Renal pelvis (tissue), 4 donors: ENCODE results near the gene ZNF664. TPM values are rescaled to one million over a fixed set of nuclear protein-coding genes. Genes with fewer than 3 reads are reported as not detected.

Experiments
- DNase-seq: peaks from one replicate; pipeline ENCODE4 v3.0.0-alpha.2; 2013
- polyA plus RNA-seq, 3 donors: library from polyadenylated mRNA; unstranded; fragments of 120-200 nt; gene quantifications; one replicate each; pipeline ENCODE4 v1.2.1, GENCODE V29; 2013; ENCODE audit not compliant: insufficient read length in 3 of 3

ZNF664 gene
- polyA plus RNA-seq, 3 donors, result 160 to 176 (median 165) TPM

GRCh38 chr12:124053851-124054250, 80.8 kb downstream of the ZNF664 start:
- peak; percentile 78 for DNase-seq

- no peak for DNase-seq
Measured at GRCh38 chr12:124055066-124055465, 82.1 kb downstream of the ZNF664 start.

- no peak for DNase-seq
Measured at GRCh38 chr12:124057691-124058090, 84.7 kb downstream of the ZNF664 start.

GRCh38 chr12:124059752-124060151, 86.7 kb downstream of the ZNF664 start:
- no peak for DNase-seq

Other genes with a start within 250 kb of the ZNF664 start
- 1 to 10 TPM; 6.1 to 7.6 (median 7.5) TPM for gene DNAH10, start 210.9 kb upstream of the ZNF664 start, polyA plus RNA-seq
- gene CCDC92, start 384 bp upstream of the ZNF664 start, polyA plus RNA-seq, result 10 to 100 TPM; 48.7 to 56.0 (median 49.2) TPM